ENCODE results near the gene ZPLD1.

The ZPLD1 gene

DNA sequence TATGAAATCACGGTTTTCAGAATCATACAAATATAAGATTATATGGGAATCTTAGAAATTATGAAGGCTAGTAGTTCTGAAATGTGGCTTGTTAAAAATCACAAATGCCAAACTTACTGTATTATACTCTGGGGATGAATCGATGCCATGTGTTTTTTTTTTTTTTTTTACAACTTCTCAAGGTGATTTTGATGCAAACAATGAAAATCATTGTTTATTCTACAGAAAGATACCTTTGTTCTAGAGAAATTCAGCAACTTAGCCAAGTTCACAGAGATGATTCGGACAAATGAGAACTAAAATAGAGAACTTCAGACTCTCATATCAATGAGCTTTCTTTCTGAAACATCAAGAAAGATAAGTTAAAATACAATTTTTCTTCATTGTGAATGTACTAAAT, 92.0 kb downstream of the ZPLD1 start:
- DNase-seq (ENCODE audit: low read depth, low spot score) = no peak

- DNase-seq (ENCODE audit: low read depth, low spot score) = no peak
Observed at GRCh38 chr3:102528727-102529126, 93.9 kb downstream of the ZPLD1 start.
